ENCODE data around the gene AOC3.
"Not testable (repeated sequence)": the region's sequence is repeated elsewhere in the genome, so short reads cannot be mapped to it uniquely, and the experiment has no call there.

Gene AOC3

DNA sequence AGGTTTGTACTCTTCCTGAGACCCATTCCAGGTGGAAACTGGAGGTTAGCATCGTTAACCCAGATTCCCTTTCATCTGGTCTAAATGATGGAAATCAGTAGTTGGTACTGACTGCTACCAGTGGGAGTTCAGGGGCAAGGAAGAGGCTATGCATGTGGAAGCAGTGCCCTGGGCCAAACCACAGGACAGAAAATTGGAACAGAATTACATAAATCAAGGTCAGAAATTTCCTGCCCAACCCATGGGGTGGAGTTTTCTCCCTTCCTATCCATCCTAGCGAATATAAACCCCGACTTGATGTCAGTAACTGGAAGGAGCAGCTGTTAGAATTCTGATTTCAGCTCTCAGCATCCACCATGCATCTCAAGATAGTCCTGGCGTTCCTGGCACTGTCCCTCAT lies 6.7 kb upstream of the AOC3 start, which contains the start of gene AOC2:
AOC2 (plus strand) TSS at position 310 of the 400 bp plus-strand sequence; CDS start at position 357, 47 bp downstream.
- DNase-seq (ENCODE audit: low spot score), result no peak

- DNase-seq (ENCODE audit: low spot score), result no peak
These were observed 6.0 kb upstream of the AOC3 start for GRCh38 chr17:42844761-42845555.

- no peak for DNase-seq (ENCODE audit: low spot score)
These were observed 5.5 kb upstream of the AOC3 start for GRCh38 chr17:42845556-42845917.

DNA sequence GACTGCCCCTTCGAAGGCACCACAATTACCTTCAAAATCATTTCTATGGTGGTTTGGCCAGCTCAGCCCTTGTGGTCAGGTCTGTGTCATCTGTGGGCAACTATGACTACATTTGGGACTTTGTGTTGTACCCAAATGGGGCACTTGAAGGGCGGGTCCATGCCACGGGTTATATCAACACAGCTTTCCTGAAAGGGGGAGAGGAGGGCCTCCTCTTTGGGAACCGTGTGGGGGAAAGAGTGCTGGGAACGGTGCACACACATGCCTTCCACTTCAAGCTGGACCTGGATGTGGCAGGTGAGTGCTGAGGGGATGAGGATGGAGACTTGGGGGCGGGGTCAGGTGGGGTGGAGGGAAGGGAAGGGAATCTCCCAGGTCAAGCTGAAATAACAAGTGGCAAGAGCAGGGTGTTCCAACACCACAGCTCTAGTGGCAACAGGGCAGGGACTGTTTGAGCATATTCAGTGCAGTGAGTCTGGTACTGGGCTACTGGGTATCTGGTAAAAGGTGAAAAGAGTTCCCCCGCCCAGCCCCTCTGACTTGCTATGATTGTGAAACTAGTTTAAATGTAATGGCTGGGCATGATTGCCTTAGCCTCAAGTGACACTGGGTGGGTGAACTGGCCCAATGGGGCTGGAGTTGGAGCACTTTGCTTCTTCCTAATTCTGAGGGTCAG lies 4.9 kb upstream of the AOC3 start:
- DNase-seq (ENCODE audit: low spot score), result no peak

- no peak for DNase-seq (ENCODE audit: low spot score)
These were observed 4.3 kb upstream of the AOC3 start for GRCh38 chr17:42846594-42847280.

GRCh38 chr17:42848093-42848492 lies 2.9 kb upstream of the AOC3 start:
- DNase-seq (ENCODE audit: low spot score), result no peak

GRCh38 chr17:42849031-42849430 lies 2.0 kb upstream of the AOC3 start:
- DNase-seq (ENCODE audit: low spot score), result no peak

DNA sequence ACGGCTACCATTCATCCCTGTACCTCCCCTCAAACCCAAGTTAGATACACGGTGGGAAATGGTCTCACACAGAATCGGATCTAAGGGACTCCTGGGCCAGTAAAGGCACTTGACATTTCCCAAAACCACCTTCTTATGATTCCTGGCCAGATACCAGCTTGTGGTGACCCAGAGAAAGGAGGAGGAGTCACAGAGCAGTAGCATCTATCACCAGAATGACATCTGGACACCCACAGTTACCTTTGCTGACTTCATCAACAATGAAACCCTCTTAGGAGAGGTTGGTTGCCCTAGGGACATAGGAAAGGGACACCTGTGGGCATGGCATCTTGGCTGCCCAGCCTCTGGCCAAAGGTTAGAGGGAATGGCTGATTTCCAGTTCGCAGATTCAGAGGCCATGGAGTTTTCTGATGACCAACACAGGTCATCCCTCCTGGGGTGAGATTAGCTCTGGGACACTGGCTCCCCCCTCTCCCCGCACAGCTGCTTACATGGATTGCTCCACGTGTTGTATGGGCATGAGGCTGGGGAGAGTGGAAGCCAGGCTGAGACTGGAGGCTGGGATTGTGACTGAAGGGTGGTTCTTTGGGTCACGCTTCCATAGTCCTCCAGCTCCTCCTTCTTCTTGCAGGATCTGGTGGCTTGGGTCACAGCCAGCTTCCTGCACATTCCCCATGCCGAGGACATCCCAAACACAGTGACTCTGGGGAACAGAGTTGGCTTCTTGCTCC lies 1.4 kb upstream of the AOC3 start:
- DNase-seq (ENCODE audit: low spot score), result no peak

- DNase-seq (ENCODE audit: low spot score), result not testable (repeated sequence)
These were observed 607 bp downstream of the AOC3 start for GRCh38 chr17:42851371-42852240.

GRCh38 chr17:42852351-42852750 lies 1.4 kb downstream of the AOC3 start:
- DNase-seq (ENCODE audit: low spot score), result no peak

DNA sequence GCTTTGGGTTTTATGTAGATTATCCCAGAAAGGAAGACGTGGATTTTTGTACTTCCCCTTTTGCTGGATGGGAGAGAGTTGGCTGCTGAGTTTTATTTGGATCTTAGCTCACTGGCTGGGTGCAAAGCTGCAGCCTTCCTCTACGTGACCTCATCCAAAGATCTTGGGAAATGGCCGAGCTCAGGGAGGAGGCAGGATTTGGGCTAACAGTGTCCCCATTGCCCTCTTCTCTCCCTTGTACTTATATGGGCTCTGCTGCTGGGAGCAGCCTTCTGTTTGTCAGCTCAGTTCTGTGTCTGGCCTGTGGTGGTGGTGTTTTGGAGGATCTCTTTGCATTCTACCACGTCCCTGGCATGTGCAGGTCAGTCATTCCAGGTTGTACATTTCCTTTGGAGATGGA lies 2.0 kb downstream of the AOC3 start:
- no peak for DNase-seq (ENCODE audit: low spot score)

DNA sequence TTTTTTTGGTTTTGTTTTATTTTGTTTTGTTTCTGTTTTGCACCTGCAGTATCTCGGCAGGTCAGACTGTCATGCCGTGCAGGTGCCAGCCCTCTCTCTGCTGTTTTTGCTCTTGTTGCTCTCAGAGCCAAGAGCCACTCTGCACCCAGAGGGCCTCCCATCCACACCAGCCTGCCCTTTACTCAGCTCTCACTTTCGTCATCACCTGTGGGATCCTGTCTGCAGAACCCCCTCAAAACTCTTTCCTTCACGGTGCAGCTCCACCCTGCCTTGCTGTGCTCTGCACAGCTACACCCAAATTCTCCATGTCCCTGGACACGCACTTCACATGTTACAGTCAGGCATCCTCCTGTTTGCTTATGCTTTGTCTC lies 2.6 kb downstream of the AOC3 start:
- no peak for DNase-seq (ENCODE audit: low spot score)

DNA sequence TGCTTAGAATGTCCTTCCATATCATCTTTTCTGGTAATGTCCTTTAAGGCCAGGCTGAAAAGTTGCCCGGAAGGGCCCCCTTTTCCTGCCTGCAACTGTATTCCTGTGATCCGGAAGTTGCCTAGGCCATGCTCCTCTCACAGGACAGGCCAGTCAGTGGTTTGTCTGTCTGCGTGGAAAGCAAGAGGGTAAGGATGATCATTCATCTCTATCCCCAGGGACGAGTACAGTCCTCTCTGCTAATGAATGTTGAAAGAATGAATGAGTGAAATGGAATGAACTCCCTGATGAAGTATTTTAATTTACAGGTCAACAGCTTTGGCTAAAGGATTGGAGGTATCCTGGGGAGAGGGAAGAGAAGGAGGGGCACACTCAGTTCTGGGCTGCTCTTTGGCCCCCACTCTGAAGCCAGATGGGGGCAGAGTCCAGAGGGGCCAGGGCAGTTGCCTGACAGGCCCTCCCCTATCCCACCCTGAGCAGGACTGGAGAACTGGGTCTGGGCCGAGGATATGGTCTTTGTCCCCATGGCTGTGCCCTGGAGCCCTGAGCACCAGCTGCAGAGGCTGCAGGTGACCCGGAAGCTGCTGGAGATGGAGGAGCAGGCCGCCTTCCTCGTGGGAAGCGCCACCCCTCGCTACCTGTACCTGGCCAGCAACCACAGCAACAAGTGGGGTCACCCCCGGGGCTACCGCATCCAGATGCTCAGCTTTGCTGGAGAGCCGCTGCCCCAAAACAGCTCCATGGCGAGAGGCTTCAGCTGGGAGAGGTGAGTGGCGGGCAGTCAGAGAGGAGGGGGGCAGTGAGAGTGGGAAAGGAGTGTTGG lies 3.2 kb downstream of the AOC3 start:
- DNase-seq (ENCODE audit: low spot score), result no peak

GRCh38 chr17:42855048-42855596 lies 4.1 kb downstream of the AOC3 start:
- no peak for DNase-seq (ENCODE audit: low spot score)

GRCh38 chr17:42856093-42856492 lies 5.1 kb downstream of the AOC3 start:
- DNase-seq (ENCODE audit: low spot score), result not testable (repeated sequence)

- DNase-seq (ENCODE audit: low spot score), result not testable (repeated sequence)
These were observed 5.5 kb downstream of the AOC3 start for GRCh38 chr17:42856516-42856915.

DNA sequence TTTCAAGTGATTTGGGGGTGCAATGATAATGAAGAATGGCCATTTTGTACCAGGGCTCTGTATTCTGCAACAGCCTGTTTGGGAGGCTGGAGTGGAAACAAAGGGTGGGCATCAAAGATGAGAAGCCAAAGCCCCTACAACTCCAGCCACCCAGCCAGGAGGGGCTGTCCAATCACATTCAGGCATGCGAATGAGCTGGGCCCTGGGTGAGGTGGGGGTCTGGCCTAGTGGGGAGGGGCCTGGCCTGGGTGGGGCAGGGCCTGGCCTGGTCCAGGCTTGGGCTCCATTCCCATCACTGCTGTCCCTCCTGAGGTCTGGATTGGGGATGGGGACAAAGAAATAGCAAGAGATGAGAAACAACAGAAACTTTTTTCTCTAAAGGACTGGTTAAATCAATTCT lies 6.4 kb downstream of the AOC3 start:
- DNase-seq (ENCODE audit: low spot score), result no peak

GRCh38 chr17:42865638-42866094 lies 14.7 kb downstream of the AOC3 start:
- DNase-seq (ENCODE audit: low spot score), result no peak

- no peak for DNase-seq (ENCODE audit: low spot score)
These were observed 15.2 kb downstream of the AOC3 start for GRCh38 chr17:42866216-42866615.

All from D341Med (cell line).